Adipocyte (in vitro differentiated cells): ENCODE results near the gene THAP4.

Experiments
- DNase-seq: peaks from one replicate; pipeline ENCODE4 v3.0.0-alpha.2; 2015; ENCODE audit warnings: low read depth
- H3K27me3 ChIP-seq: replicated peaks from 2 replicates; pipeline ENCODE4 v1.7.0; 2013; ENCODE audit warnings: mild to moderate bottlenecking, low read length, moderate library complexity; ENCODE audit not compliant: control insufficient read depth, insufficient read depth
- H3K36me3 ChIP-seq: 2 replicates; pipeline ENCODE4 v1.7.0; 2013; ENCODE audit warnings: low read length, mild to moderate bottlenecking, moderate library complexity; ENCODE audit not compliant: control insufficient read depth, insufficient read depth, severe bottlenecking
- H3K4me1 ChIP-seq: 2 replicates; pipeline ENCODE4 v1.7.0; 2013; ENCODE audit warnings: mild to moderate bottlenecking, low read length, moderate library complexity; ENCODE audit not compliant: control insufficient read depth, insufficient read depth
- H3K4me3 ChIP-seq: 2 replicates; pipeline ENCODE4 v1.7.0; 2013; ENCODE audit warnings: mild to moderate bottlenecking, low read length, moderate library complexity
- H3K9ac ChIP-seq: 2 replicates; pipeline ENCODE4 v1.7.0; 2013; ENCODE audit warnings: mild to moderate bottlenecking, low read length, moderate library complexity
- H3K9me3 ChIP-seq: 2 replicates; pipeline ENCODE4 v1.7.0; 2013; ENCODE audit warnings: mild to moderate bottlenecking, low read length, moderate library complexity; ENCODE audit not compliant: control insufficient read depth

Gene THAP4

GRCh38 chr2:241649927-241650326, 13.0 kb upstream of the THAP4 start:
- Histone ChIP-seq H3K4me3 (no peak overlapping the region), H3K27me3 (no peaks in the 10 kb centered on the region), H3K4me1 (peaks cover 23% of the 10 kb centered on the region), H3K9me3 (no peaks in the 10 kb centered on the region), H3K9ac (no peak overlapping the region), H3K36me3 (peaks cover 42% of the 10 kb centered on the region)
- no peak for DNase-seq

- DNase-seq = no peak
- H3K4me1 ChIP-seq = peaks cover 23% of the 10 kb centered on the region
- no peak overlapping the region for H3K9ac ChIP-seq
- no peaks in the 10 kb centered on the region for H3K9me3 ChIP-seq
- peaks cover 37% of the 10 kb centered on the region for H3K36me3 ChIP-seq
- no peak overlapping the region for H3K4me3 ChIP-seq
- no peaks in the 10 kb centered on the region for H3K27me3 ChIP-seq
Measured at GRCh38 chr2:241649404-241649803, 12.4 kb upstream of the THAP4 start.

GRCh38 chr2:241648453-241648852, 11.5 kb upstream of the THAP4 start:
- Histone ChIP-seq H3K4me1 (peaks cover 25% of the 10 kb centered on the region), H3K9ac (no peak overlapping the region), H3K9me3 (no peaks in the 10 kb centered on the region), H3K4me3 (no peak overlapping the region), H3K36me3 (peaks cover 31% of the 10 kb centered on the region), H3K27me3 (no peaks in the 10 kb centered on the region)
- DNase-seq = no peak

GRCh38 chr2:241645915-241646645, 9.1 kb upstream of the THAP4 start:
- Histone ChIP-seq H3K27me3 (no peaks in the 10 kb centered on the region), H3K36me3 (peaks cover 7% of the 10 kb centered on the region), H3K9ac (no peak overlapping the region), H3K4me3 (peak overlapping the region; percentile 17), H3K9me3 (no peaks in the 10 kb centered on the region), H3K4me1 (peaks cover 32% of the 10 kb centered on the region)
- DNase-seq = no peak

GRCh38 chr2:241645056-241645914, 8.3 kb upstream of the THAP4 start:
- H3K27me3 ChIP-seq = no peaks in the 10 kb centered on the region
- DNase-seq = no peak
- H3K4me1 ChIP-seq = peaks cover 32% of the 10 kb centered on the region
- no peaks in the 10 kb centered on the region for H3K9me3 ChIP-seq
- peaks cover 4% of the 10 kb centered on the region for H3K36me3 ChIP-seq
- no peak overlapping the region for H3K9ac ChIP-seq
- H3K4me3 ChIP-seq = no peak overlapping the region

GRCh38 chr2:241641631-241642030, 4.7 kb upstream of the THAP4 start:
- Histone ChIP-seq H3K4me3 (no peak overlapping the region), H3K9ac (no peak overlapping the region), H3K4me1 (peaks cover 30% of the 10 kb centered on the region), H3K27me3 (no peaks in the 10 kb centered on the region), H3K36me3 (peaks cover 4% of the 10 kb centered on the region), H3K9me3 (no peaks in the 10 kb centered on the region)
- DNase-seq = no peak

GRCh38 chr2:241640165-241640795, 3.3 kb upstream of the THAP4 start:
- Histone ChIP-seq H3K4me1 (peaks cover 30% of the 10 kb centered on the region), H3K36me3 (peaks cover under 1% of the 10 kb centered on the region), H3K9ac (no peak overlapping the region), H3K4me3 (no peak overlapping the region), H3K9me3 (no peaks in the 10 kb centered on the region), H3K27me3 (no peaks in the 10 kb centered on the region)
- no peak for DNase-seq

- Histone ChIP-seq H3K9me3 (no peaks in the 10 kb centered on the region), H3K4me1 (peaks cover 37% of the 10 kb centered on the region), H3K36me3 (no peaks in the 10 kb centered on the region), H3K4me3 (peak overlapping the region; percentile 95), H3K27me3 (no peaks in the 10 kb centered on the region), H3K9ac (peak overlapping the region; percentile 100)
- no peak for DNase-seq
Measured at GRCh38 chr2:241639385-241639784, 2.4 kb upstream of the THAP4 start.

GRCh38 chr2:241638940-241639339, 2.0 kb upstream of the THAP4 start:
- H3K4me3 ChIP-seq = peak overlapping the region; percentile 95
- peak overlapping the region; percentile 100 for H3K9ac ChIP-seq
- H3K36me3 ChIP-seq = no peaks in the 10 kb centered on the region
- peaks cover 40% of the 10 kb centered on the region for H3K4me1 ChIP-seq
- DNase-seq = no peak
- no peaks in the 10 kb centered on the region for H3K9me3 ChIP-seq
- no peaks in the 10 kb centered on the region for H3K27me3 ChIP-seq

- peaks cover 38% of the 10 kb centered on the region for H3K4me1 ChIP-seq
- no peaks in the 10 kb centered on the region for H3K27me3 ChIP-seq
- DNase-seq = peak; percentile 71
- H3K9me3 ChIP-seq = no peaks in the 10 kb centered on the region
- H3K9ac ChIP-seq = peak overlapping the region; percentile 100
- peaks cover 8% of the 10 kb centered on the region for H3K36me3 ChIP-seq
- peak overlapping the region; percentile 95 for H3K4me3 ChIP-seq
Measured at GRCh38 chr2:241637795-241638660, 1.1 kb upstream of the THAP4 start.
